GM19328 (cell line): ENCODE results near the gene FUT7.

Experiments
- ATAC-seq: cut with Tn5 transposase; IDR thresholded peaks from one replicate; pipeline ENCODE4 v1.9.1; 2021; ENCODE audit warnings: mild to moderate bottlenecking, moderate library complexity; ENCODE audit not compliant: unreplicated experiment

Gene FUT7

GRCh38 chr9:136985027-136985602 is 46.8 kb downstream of the FUT7 start:
- no peak for ATAC-seq

- no peak for ATAC-seq
Measured at GRCh38 chr9:136984464-136985026, 47.3 kb downstream of the FUT7 start.

GRCh38 chr9:136983656-136984314 is 48.1 kb downstream of the FUT7 start:
- ATAC-seq: no peak

GRCh38 chr9:136983167-136983566 is 48.7 kb downstream of the FUT7 start:
- ATAC-seq: no peak

GRCh38 chr9:136982232-136983051 is 49.4 kb downstream of the FUT7 start, which contains the start of gene LCNL1:
Gene LCNL1 (plus strand): TSS chr9:136982993. CDS start chr9:136983587, 594 bp downstream.
- ATAC-seq: no peak

GRCh38 chr9:136981588-136982231 is 50.2 kb downstream of the FUT7 start:
- ATAC-seq: no peak

GRCh38 chr9:136980669-136981478 is 51.0 kb downstream of the FUT7 start:
- ATAC-seq: no peak
